H9 (cell line): ENCODE data around the gene RAB29. TPM values are rescaled to one million over a fixed set of nuclear protein-coding genes. Genes with fewer than 3 reads are reported as not detected.

Experiments used
- DNase-seq: peaks from one replicate; pipeline ENCODE4 v3.0.0-alpha.2; 2017
- H2AFZ ChIP-seq: one replicate; pipeline ENCODE4 v1.6.1; 2013; ENCODE audit warnings: mild to moderate bottlenecking, low read length, control low read depth, moderate library complexity
- H2AK5ac ChIP-seq: 2 replicates; pipeline ENCODE4 v1.6.1; 2013; ENCODE audit warnings: low read length, control low read depth, mixed read lengths; ENCODE audit not compliant: insufficient read length
- H2BK120ac ChIP-seq: one replicate; pipeline ENCODE4 v1.6.1; 2013; ENCODE audit warnings: low read depth, mild to moderate bottlenecking, low read length, control low read depth, inconsistent platforms; ENCODE audit not compliant: poor library complexity, severe bottlenecking
- H2BK12ac ChIP-seq: 2 replicates; pipeline ENCODE4 v1.6.1; 2013; ENCODE audit warnings: low read length, control low read depth, mixed read lengths, low read depth; ENCODE audit not compliant: insufficient read length
- H2BK15ac ChIP-seq: 2 replicates; pipeline ENCODE4 v1.6.1; 2013; ENCODE audit warnings: low read depth, low read length, control low read depth
- H2BK20ac ChIP-seq: one replicate; pipeline ENCODE4 v1.6.1; 2013; ENCODE audit warnings: low read depth, mild to moderate bottlenecking, low read length, control low read depth, inconsistent platforms; ENCODE audit not compliant: poor library complexity, severe bottlenecking
- H2BK5ac ChIP-seq: 2 replicates; pipeline ENCODE4 v1.6.1; 2013; ENCODE audit warnings: low read length, control low read depth, mixed read lengths; ENCODE audit not compliant: insufficient read length
- H3K14ac ChIP-seq: 2 replicates; pipeline ENCODE4 v1.6.1; 2013; ENCODE audit warnings: low read length, control low read depth; ENCODE audit not compliant: insufficient read depth
- H3K18ac ChIP-seq: 2 replicates; pipeline ENCODE4 v1.6.1; 2013; ENCODE audit warnings: low read depth, mild to moderate bottlenecking, mixed read lengths, low read length, control low read depth; ENCODE audit not compliant: insufficient read length
- H3K23ac ChIP-seq: 2 replicates; pipeline ENCODE4 v1.6.1; 2013; ENCODE audit warnings: low read length, control low read depth, mixed read lengths, low read depth; ENCODE audit not compliant: insufficient read length
- H3K23me2 ChIP-seq: 2 replicates; pipeline ENCODE4 v1.6.1; 2013; ENCODE audit warnings: low read depth, mild to moderate bottlenecking, mixed read lengths, low read length, control low read depth; ENCODE audit not compliant: insufficient read length, poor library complexity, severe bottlenecking
- H3K27ac ChIP-seq: 2 replicates; pipeline ENCODE4 v1.5.1; 2013; ENCODE audit warnings: low read length, control low read depth, mixed read lengths, low read depth; ENCODE audit not compliant: insufficient read length
- H3K27me3 ChIP-seq: 2 replicates; pipeline ENCODE4 v1.6.1; 2013; ENCODE audit warnings: low read length, control low read depth, inconsistent platforms; ENCODE audit not compliant: insufficient read depth
- H3K4ac ChIP-seq: 2 replicates; pipeline ENCODE4 v1.6.1; 2013; ENCODE audit warnings: low read depth, mild to moderate bottlenecking, control low read depth, inconsistent platforms, low read length, moderate library complexity
- H3K4me1 ChIP-seq: 2 replicates; pipeline ENCODE4 v1.6.1; 2013; ENCODE audit warnings: low read length, control low read depth, inconsistent platforms; ENCODE audit not compliant: insufficient read depth
- H3K4me2 ChIP-seq: 2 replicates; pipeline ENCODE4 v1.6.1; 2013; ENCODE audit warnings: low read length, control low read depth, mixed read lengths; ENCODE audit not compliant: insufficient read length, insufficient read depth
- H3K56ac ChIP-seq: 2 replicates; pipeline ENCODE4 v1.6.1; 2013; ENCODE audit warnings: low read depth, mild to moderate bottlenecking, mixed read lengths, low read length, control low read depth; ENCODE audit not compliant: insufficient read length
- H3K79me1 ChIP-seq: 2 replicates; pipeline ENCODE4 v1.6.1; 2013; ENCODE audit warnings: low read depth, mild to moderate bottlenecking, moderate library complexity, low read length, control low read depth, inconsistent platforms; ENCODE audit not compliant: insufficient read depth, poor library complexity, severe bottlenecking
- H3K79me2 ChIP-seq: 2 replicates; pipeline ENCODE4 v1.6.1; 2013; ENCODE audit warnings: low read length, control low read depth, inconsistent platforms; ENCODE audit not compliant: insufficient read depth
- H3K9ac ChIP-seq: 2 replicates; pipeline ENCODE4 v1.6.1; 2013; ENCODE audit warnings: low read length, control low read depth, mixed read lengths; ENCODE audit not compliant: insufficient read length; ENCODE audit errors: extremely low read depth
- H3K9me3 ChIP-seq: one replicate; pipeline ENCODE4 v1.6.1; 2013; ENCODE audit warnings: low read depth, low read length, inconsistent platforms; ENCODE audit not compliant: control insufficient read depth
- H3T11ph ChIP-seq: one replicate; pipeline ENCODE4 v1.6.1; 2013; ENCODE audit warnings: mild to moderate bottlenecking, low read length, control low read depth, inconsistent platforms
- H4K20me1 ChIP-seq: one replicate; pipeline ENCODE4 v1.6.1; 2013; ENCODE audit not compliant: control insufficient read depth, insufficient read length, insufficient read depth
- H4K5ac ChIP-seq: 2 replicates; pipeline ENCODE4 v1.6.1; 2013; ENCODE audit warnings: low read depth, mild to moderate bottlenecking, mixed read lengths, low read length, control low read depth; ENCODE audit not compliant: insufficient read length
- H4K8ac ChIP-seq: replicated peaks from 2 replicates; pipeline ENCODE4 v1.6.1; 2013; ENCODE audit warnings: low read length, control low read depth, mixed read lengths, low read depth; ENCODE audit not compliant: insufficient read length
- H4K91ac ChIP-seq: 2 replicates; pipeline ENCODE4 v1.6.1; 2013; ENCODE audit warnings: low read depth, mild to moderate bottlenecking, moderate library complexity, mixed read lengths, low read length, control low read depth; ENCODE audit not compliant: insufficient read length
- H3K27ac Mint-ChIP-seq, 3 experiments: 2 replicates in 2 of 3; 3 replicates in 1 of 3; pipeline ENCODE4 v1.8.0; 2020 to 2021; ENCODE audit warnings: mixed read lengths in 3 of 3, mild to moderate bottlenecking in 1 of 3, moderate library complexity in 1 of 3
- H3K27me3 Mint-ChIP-seq: 2 replicates; pipeline ENCODE4 v1.8.0; 2021; ENCODE audit warnings: low read depth, mild to moderate bottlenecking, moderate library complexity, mixed read lengths
- H3K36me3 Mint-ChIP-seq, 3 experiments: 2 replicates in 2 of 3; 3 replicates in 1 of 3; pipeline ENCODE4 v1.8.0; 2020 to 2021; ENCODE audit warnings: low read depth in 3 of 3, mixed read lengths in 3 of 3; ENCODE audit not compliant: insufficient read depth in 1 of 3
- H3K4me1 Mint-ChIP-seq, 2 experiments: 2 replicates each; pipeline ENCODE4 v1.8.0; 2020; ENCODE audit warnings: mixed read lengths in 2 of 2
- H3K4me3 Mint-ChIP-seq, 2 experiments: 2 replicates in 1 of 2; 3 replicates in 1 of 2; pipeline ENCODE4 v1.8.0; 2020 to 2021; ENCODE audit warnings: mild to moderate bottlenecking in 2 of 2, mixed read lengths in 2 of 2, moderate library complexity in 1 of 2
- H3K9me3 Mint-ChIP-seq, 2 experiments: 2 replicates in 1 of 2; 3 replicates in 1 of 2; pipeline ENCODE4 v1.8.0; 2020; ENCODE audit warnings: mild to moderate bottlenecking in 2 of 2, mixed read lengths in 2 of 2, moderate library complexity in 1 of 2
- WGBS: extraction: QIAGEN DNeasy Blood & Tissue Kit; methylation state at CpG from one replicate; pipeline ENCODE4 v1.1.7; 2013; ENCODE audit warnings: missing lambda C conversion rate, low lambda C conversion rate, mixed read lengths; ENCODE audit not compliant: insufficient read length; ENCODE audit errors: extremely low coverage; 5-methylcytosine and 5-hydroxymethylcytosine counted together
- total RNA-seq: library from RNA; stranded (reverse); gene quantifications from 2 replicates; pipeline ENCODE4 v1.2.1, GENCODE V29; 2021
- TF ChIP-seq, protein P1 (sequence below): fragments of 200-600 bp; sonication (generic); conservative IDR thresholded peaks from 3 replicates; pipeline ENCODE4 v1.8.0; 2021; ENCODE audit warnings: antibody characterized with exemption, mild to moderate bottlenecking

Gene RAB29
- total RNA-seq, 1 experiment from 2014 or later: 4.2 TPM

DNA sequence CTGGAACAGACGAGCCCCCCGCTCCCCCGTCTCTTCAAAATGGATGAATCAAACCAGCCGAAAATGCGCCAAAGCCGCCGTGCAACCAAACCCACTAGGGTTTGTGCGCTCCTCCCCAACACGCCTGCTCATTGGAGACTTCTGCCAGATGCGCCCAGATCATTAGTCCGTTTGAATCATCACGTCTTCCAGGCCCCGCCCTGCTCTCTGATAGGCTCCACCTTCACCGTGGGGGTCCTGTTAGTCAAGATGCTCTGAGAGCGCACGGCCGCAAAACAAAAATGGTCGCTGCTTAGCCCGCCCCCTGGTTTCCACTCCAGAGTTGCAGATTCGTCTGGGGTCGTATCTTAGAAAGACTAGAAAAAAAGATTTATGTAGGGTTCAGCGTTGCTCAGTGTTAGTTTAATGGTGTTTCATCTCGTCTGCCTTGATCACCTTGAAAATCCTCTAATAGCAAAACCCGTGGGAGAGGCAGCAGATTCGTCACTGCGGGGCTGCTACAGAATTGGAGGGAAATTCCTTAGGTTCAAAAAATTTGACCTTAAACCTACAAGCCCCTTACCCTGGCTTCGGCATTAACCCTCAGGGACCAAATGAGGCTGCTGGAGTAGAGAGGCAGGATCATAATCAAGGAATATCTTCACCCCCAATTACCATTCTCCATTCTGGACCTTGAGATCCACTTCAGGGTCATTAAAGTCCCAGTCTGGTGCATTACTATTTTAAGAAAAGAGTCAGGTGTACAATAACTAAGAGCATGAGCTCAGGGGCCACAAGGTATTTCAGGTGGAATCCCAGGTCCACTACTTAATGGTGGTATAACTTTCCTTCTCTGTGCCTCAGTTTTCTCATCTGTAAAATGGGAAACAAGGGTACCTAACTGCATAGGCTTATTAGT, 24.9 kb downstream of the RAB29 start, which contains the start of gene NUCKS1:
Gene NUCKS1 (minus strand): TSS at position 45 of the 898 bp plus-strand sequence. CDS start 209 bp downstream, outside the sequence.
- TF ChIP-seq, protein P1, sequence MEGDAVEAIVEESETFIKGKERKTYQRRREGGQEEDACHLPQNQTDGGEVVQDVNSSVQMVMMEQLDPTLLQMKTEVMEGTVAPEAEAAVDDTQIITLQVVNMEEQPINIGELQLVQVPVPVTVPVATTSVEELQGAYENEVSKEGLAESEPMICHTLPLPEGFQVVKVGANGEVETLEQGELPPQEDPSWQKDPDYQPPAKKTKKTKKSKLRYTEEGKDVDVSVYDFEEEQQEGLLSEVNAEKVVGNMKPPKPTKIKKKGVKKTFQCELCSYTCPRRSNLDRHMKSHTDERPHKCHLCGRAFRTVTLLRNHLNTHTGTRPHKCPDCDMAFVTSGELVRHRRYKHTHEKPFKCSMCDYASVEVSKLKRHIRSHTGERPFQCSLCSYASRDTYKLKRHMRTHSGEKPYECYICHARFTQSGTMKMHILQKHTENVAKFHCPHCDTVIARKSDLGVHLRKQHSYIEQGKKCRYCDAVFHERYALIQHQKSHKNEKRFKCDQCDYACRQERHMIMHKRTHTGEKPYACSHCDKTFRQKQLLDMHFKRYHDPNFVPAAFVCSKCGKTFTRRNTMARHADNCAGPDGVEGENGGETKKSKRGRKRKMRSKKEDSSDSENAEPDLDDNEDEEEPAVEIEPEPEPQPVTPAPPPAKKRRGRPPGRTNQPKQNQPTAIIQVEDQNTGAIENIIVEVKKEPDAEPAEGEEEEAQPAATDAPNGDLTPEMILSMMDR: peak; percentile 30; the same call in 2 of the 3 replicates
- peak within 1 kb of the TSS; percentile 90 for H2BK5ac ChIP-seq
- no peaks in the 10 kb centered on the region; a peak in 1 of 5 replicates for H3K9me3 Mint-ChIP-seq
- peaks cover 15 to 30% (median 23%) of the 10 kb centered on the region in 3 experiments for H3K36me3 Mint-ChIP-seq
- peak within 1 kb of the TSS; percentile 92 for H3K9ac ChIP-seq
- H3K4me1 ChIP-seq: no peaks in the 10 kb centered on the region
- peak within 1 kb of the TSS; percentile 99 for H2BK12ac ChIP-seq
- H3K4me3 Mint-ChIP-seq: peak within 1 kb of the TSS; percentile 94 to 97
- H3K9me3 ChIP-seq: no peaks in the 10 kb centered on the region
- H3K23me2 ChIP-seq: no peaks in the 10 kb centered on the region
- peaks cover 2% of the 10 kb centered on the region for H4K20me1 ChIP-seq
- peak within 1 kb of the TSS; percentile 97 for H3K18ac ChIP-seq
- peak within 1 kb of the TSS; percentile 95 for H3T11ph ChIP-seq
- H3K79me2 ChIP-seq: peaks cover 34% of the 10 kb centered on the region
- peaks cover 6% of the 10 kb centered on the region for H3K27me3 Mint-ChIP-seq
- peak within 1 kb of the TSS; percentile 94 for H3K27ac ChIP-seq
- peak within 1 kb of the TSS; percentile 96 for H2AFZ ChIP-seq
- no peak within 1 kb of the TSS for H2AK5ac ChIP-seq
- WGBS: no CpG with 5 or more reads among the region's 27 CpGs
- H4K5ac ChIP-seq: peak within 1 kb of the TSS; percentile 96
- H3K56ac ChIP-seq: peak within 1 kb of the TSS; percentile 67
- H2BK120ac ChIP-seq: no peak within 1 kb of the TSS
- peak within 1 kb of the TSS; percentile 99 to 100 (median 100) for H3K27ac Mint-ChIP-seq
- peak within 1 kb of the TSS; percentile 100 for H3K4me2 ChIP-seq
- peak within 1 kb of the TSS; percentile 93; the same call in 1 of the 2 replicates for H3K14ac ChIP-seq
- peaks cover 25 to 38% of the 10 kb centered on the region in 2 experiments for H3K4me1 Mint-ChIP-seq
- peak; percentile 99 for DNase-seq
- no peak within 1 kb of the TSS for H2BK20ac ChIP-seq
- H2BK15ac ChIP-seq: no peak within 1 kb of the TSS
- H3K4ac ChIP-seq: no peak within 1 kb of the TSS
- H3K79me1 ChIP-seq: no peaks in the 10 kb centered on the region
- no peak within 1 kb of the TSS for H4K91ac ChIP-seq
- no peak within 1 kb of the TSS for H4K8ac ChIP-seq
- H3K23ac ChIP-seq: no peak within 1 kb of the TSS
- H3K27me3 ChIP-seq: no peaks in the 10 kb centered on the region
